Ramos (cell line): ENCODE data around the gene CNOT10.
"Not testable (repeated sequence)": the region's sequence is repeated elsewhere in the genome, so short reads cannot be mapped to it uniquely, and the experiment has no call there.

ENCODE experiments used
- in situ Hi-C: fragments of 300-500 bp; cut with MboI; formaldehyde crosslinking; loops from one replicate; pipeline ENCODE4 v1.14.3; 2022; ENCODE audit warnings: low sequenced_read_pairs; ENCODE audit not compliant: unreplicated experiment

Gene CNOT10

DNA sequence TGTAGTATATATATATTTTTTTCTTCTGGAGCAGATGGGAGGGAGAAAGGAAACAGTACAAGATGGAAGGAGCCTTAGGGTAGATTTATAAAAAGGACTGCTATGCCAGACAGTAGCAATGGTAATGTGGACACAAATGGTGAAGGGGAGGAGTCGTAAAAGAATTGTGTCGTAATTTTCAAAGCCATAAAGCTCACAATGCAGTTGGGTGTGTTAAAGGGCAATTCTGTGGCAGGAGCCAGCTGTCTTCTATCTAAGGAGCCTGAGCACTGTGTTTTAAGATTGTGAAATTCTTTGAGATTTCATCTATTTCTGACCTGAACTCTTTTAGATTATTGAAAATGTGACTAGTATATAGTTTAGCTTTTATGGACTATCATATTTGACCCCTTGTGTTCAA, 58.9 kb downstream of the CNOT10 start:
- in situ Hi-C loops, result no loop called here

DNA sequence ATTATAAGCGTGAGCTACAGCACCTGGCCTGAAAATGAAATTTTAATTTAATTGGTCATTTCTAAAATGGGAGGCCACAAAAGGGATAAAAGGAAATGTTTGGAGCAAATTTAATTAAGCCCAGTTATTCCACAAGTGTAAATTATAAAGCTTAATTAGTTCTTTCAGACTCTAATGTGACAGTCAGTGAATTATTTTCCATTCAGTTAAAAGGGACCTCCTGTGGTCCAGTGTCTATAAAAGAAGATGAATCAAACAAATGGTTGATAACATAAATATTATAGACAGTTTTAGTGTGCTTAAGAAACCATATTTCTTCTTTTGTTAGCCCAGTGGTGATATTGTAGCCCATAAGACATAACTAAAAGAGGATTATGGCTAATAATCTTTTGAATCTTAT, 66.4 kb downstream of the CNOT10 start:
- in situ Hi-C loops, result no loop called here

DNA sequence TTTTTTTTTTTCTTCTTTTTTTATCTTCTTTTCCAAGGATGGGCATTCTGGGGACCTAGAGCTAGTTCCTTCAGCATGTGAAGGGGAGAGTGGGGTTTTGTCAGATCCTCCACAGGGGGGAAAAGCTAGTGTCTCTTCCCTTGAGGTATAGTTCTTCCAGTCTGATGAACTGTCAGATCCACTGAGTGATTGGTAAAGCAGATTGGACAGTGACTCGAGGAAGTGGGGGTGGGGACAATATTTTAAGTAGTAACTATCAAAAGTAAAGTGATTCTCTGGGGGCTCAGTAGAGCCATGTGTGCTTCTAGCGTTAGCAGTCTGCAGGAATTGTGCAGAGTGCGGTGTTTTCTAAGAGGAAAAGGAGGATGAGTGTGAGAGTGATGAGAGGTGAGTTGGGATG, 70.8 kb downstream of the CNOT10 start:
- in situ Hi-C loops, result no loop called here

GRCh38 chr3:32757618-32758374, 72.8 kb downstream of the CNOT10 start:
- in situ Hi-C loops, result no loop called here

- in situ Hi-C loops, result no loop called here
Observed at GRCh38 chr3:32758375-32758753, 73.4 kb downstream of the CNOT10 start.

DNA sequence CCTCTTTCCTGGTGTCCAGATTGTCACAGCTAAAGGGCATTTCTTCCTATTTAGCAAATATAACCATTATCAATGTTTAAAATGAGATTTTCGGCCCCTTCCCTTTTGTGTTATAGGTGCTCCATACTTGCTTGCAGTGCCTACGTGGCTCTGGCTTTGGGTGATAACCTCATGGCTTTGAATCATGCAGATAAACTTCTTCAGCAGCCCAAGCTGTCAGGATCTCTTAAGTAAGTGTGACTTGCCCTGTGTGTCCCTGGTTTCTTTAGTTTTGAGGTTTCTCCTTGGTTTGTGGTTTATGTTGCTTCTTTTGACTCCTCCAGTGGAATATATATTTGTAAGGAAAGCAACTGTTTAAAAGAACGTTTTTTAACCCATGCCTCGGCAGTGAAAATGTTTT, 74.4 kb downstream of the CNOT10 start:
- in situ Hi-C loops, result no loop called here

GRCh38 chr3:32764481-32764880, 79.5 kb downstream of the CNOT10 start:
- in situ Hi-C loops, result no loop called here

GRCh38 chr3:32778389-32778788, 93.4 kb downstream of the CNOT10 start:
- in situ Hi-C loops, result no loop called here

- in situ Hi-C loops, result no loop called here
Observed at GRCh38 chr3:32780071-32780734, 95.2 kb downstream of the CNOT10 start.

GRCh38 chr3:32780735-32781210, 95.8 kb downstream of the CNOT10 start:
- in situ Hi-C loops, result no loop called here

GRCh38 chr3:32781211-32781968, 96.4 kb downstream of the CNOT10 start:
- in situ Hi-C loops, result no loop called here

GRCh38 chr3:32781969-32782270, 96.9 kb downstream of the CNOT10 start:
- in situ Hi-C loops, result not testable (repeated sequence)

DNA sequence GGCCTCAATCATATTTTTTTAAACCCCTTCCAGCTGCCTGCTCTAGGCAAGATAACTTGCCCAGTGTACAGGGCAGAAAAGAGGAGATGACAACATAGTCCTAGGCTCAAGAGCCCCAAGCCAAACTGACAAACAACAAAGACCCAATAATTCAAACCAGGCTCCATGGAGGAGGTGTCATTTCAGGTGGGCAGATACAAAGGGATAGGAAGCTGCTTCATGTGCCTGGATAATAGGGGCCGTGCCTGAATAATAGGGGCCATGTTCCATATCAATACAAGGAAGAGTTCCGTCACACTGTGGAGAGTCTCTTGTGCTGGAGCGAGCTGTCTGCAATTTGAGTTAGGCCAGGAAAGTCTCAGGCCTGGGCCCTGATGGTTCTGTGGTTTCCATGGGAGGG, 97.4 kb downstream of the CNOT10 start:
- in situ Hi-C loops, result no loop called here

DNA sequence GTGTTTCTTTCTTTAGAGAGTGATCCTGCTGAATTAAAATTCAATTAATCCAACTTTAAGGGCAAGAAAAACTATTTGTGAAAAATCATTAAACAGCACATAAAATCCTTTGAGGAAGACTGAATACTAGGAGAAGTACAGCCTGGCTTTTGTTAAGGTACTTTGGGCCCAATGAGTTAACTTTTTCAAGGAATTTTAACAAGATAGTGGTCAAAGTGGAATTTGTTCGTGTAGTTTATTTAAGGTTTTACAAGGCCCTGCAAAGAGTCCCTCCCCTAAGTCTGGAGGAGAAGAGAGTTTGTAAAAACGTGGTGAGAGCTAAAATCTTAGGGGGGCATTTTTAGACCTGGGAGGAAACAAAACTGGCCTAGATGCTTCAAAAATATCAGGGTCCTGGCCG, 106.8 kb downstream of the CNOT10 start:
- in situ Hi-C loops, result no loop called here

- in situ Hi-C loops, result no loop called here
Observed at GRCh38 chr3:32794487-32795308, 109.7 kb downstream of the CNOT10 start.

GRCh38 chr3:32796384-32796950, 111.5 kb downstream of the CNOT10 start:
- in situ Hi-C loops, result not testable (repeated sequence)

DNA sequence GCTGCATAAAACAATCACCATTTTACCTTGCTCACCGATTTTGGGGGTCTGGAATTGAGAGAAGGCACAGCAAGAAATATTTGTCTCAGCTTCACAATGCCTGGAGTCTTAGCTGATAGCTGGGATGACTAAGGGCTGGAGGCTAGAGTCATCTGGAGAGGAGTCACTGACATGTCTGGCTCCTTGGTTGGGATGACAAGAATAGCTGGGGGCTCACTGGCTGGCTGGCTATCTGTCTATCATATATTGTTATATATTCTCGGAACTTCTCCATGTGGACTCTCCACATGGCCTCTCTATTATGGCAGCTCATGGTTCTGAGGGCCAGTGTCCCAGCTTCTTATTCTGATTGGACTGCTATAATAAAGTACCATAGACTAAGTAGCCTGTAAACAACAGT, 112.8 kb downstream of the CNOT10 start:
- in situ Hi-C loops, result no loop called here

DNA sequence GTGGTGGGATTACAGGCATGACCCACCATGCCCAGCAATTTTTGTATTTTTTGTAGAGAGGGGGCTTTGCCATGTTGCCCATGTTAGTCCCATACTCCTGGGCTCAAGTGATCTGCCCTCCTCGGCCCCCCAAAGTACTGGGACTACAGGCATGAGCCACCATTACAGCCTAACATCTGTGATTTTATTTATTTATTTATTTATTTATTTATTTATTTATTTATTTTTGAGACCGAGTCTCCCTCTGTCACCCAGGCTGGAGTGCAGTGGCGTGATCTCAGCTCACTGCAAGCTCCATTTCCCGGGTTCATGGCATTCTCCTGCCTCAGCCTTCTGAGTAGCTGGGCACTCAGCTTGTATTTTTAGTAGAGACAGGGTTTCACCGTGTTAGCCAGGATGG, 116.5 kb downstream of the CNOT10 start:
- in situ Hi-C loops, result not testable (repeated sequence)

DNA sequence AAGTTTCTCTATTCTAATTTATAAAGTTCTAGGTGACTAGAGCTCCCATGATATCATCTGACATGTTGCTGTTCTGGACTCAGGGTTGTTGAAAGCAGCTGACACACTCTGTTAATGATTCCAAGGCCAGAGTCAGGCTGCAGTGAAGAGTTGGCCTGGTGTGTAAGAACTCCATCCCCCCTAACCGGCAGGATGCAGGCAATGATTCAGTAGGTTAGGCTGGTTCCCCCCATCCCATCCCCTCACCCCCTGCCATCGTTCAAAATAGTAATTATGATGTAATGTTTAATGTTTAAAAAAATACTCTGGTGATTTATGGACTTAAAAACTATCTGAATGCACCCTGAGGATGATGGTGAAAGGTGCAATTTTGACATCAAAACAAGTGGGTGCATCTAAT, 128.2 kb downstream of the CNOT10 start:
- in situ Hi-C loops, result no loop called here

DNA sequence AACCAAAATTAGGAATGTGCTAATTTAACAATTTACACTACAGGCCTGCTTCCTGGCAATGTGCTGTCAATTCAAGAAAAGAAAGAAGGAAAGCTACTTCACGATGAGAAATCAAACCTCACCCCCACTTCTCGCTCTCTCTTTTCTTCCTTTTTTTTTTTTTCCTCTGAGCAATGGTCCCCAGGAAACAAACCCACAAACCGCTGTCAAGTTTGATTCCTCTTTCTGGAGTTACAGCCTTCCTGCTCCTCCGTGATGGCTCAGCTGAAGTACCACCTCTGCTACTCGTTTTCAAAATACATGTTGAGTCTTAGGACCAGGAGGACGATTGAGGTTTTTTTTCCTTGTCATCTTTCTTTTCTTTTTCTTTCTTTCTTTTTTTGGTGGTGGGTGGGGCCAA, 129.4 kb downstream of the CNOT10 start:
- in situ Hi-C loops, result no loop called here
